GM23248 (cell line): ENCODE measurements around the gene CBFA2T3. TPM values are rescaled to one million over a fixed set of nuclear protein-coding genes. Genes with fewer than 3 reads are reported as not detected.

Experiments used
- DNase-seq: peaks from one replicate; pipeline ENCODE4 v3.0.0-alpha.2; 2015
- H2AFZ ChIP-seq: fragments of 200-600 bp; sonication (generic); 2 replicates; pipeline ENCODE4 v1.6.1; 2016; ENCODE audit warnings: antibody characterized with exemption
- H3F3A ChIP-seq: fragments of 200-600 bp; sonication (generic); 2 replicates; pipeline ENCODE4 v1.6.1; 2016; ENCODE audit warnings: mild to moderate bottlenecking, antibody characterized with exemption, mixed run types; ENCODE audit not compliant: insufficient read depth
- H3K27ac ChIP-seq: fragments of 200-600 bp; sonication (generic); 2 replicates; pipeline ENCODE4 v1.5.1; 2016; ENCODE audit warnings: mild to moderate bottlenecking
- H3K27me3 ChIP-seq: fragments of 200-600 bp; sonication (generic); replicated peaks from 2 replicates; pipeline ENCODE4 v1.6.1; 2016; ENCODE audit warnings: mild to moderate bottlenecking; ENCODE audit not compliant: insufficient read depth
- H3K36me3 ChIP-seq: fragments of 200-600 bp; sonication (generic); 2 replicates; pipeline ENCODE4 v1.6.1; 2016; ENCODE audit warnings: low read depth, mild to moderate bottlenecking
- H3K4me1 ChIP-seq: fragments of 200-600 bp; sonication (generic); 2 replicates; pipeline ENCODE4 v1.6.1; 2016; ENCODE audit warnings: mild to moderate bottlenecking; ENCODE audit not compliant: insufficient read depth
- H3K4me2 ChIP-seq: fragments of 200-600 bp; sonication (generic); one replicate; pipeline ENCODE4 v1.6.1; 2016; ENCODE audit warnings: mild to moderate bottlenecking; ENCODE audit not compliant: unreplicated experiment
- H3K4me3 ChIP-seq: fragments of 200-600 bp; sonication (generic); 2 replicates; pipeline ENCODE4 v1.5.1; 2016; ENCODE audit warnings: mild to moderate bottlenecking
- H3K79me2 ChIP-seq: fragments of 200-600 bp; sonication (generic); 2 replicates; pipeline ENCODE4 v1.6.1; 2016; ENCODE audit warnings: mild to moderate bottlenecking; ENCODE audit not compliant: insufficient read depth
- H3K9ac ChIP-seq: fragments of 200-600 bp; sonication (generic); 2 replicates; pipeline ENCODE4 v1.6.1; 2016; ENCODE audit warnings: mild to moderate bottlenecking
- H3K9me2 ChIP-seq: fragments of 200-600 bp; sonication (generic); 2 replicates; pipeline ENCODE4 v1.6.1; 2016; ENCODE audit warnings: mixed run types, mild to moderate bottlenecking, moderate library complexity; ENCODE audit not compliant: insufficient read depth
- H3K9me3 ChIP-seq: fragments of 200-600 bp; sonication (generic); one replicate; pipeline ENCODE4 v1.6.1; 2017; ENCODE audit warnings: low read depth
- H4K20me1 ChIP-seq: fragments of 200-600 bp; sonication (generic); 2 replicates; pipeline ENCODE4 v1.6.0; 2016; ENCODE audit not compliant: insufficient read depth
- EZH2 ChIP-seq: fragments of 200-600 bp; sonication (generic); IDR thresholded peaks from 2 replicates; pipeline ENCODE4 v1.6.1; 2018; ENCODE audit warnings: antibody characterized with exemption, mild to moderate bottlenecking; ENCODE audit not compliant: insufficient read depth, poor library complexity, severe bottlenecking
- EZH2phosphoT487 ChIP-seq: fragments of 200-600 bp; sonication (generic); IDR thresholded peaks from 2 replicates; pipeline ENCODE4 v1.6.1; 2018; ENCODE audit warnings: antibody characterized with exemption, moderate library complexity, mild to moderate bottlenecking, low read depth; ENCODE audit not compliant: insufficient read depth
- WGBS, 2 experiments: methylation state at CpG; one replicate each; pipeline ENCODE4 v1.1.6; 2015 to 2017; ENCODE audit warnings: low lambda C conversion rate in 2 of 2, low coverage in 1 of 2; ENCODE audit errors: missing lambda C conversion rate in 2 of 2; 5-methylcytosine and 5-hydroxymethylcytosine counted together
- in situ Hi-C: fragments of 300-500 bp; cut with MboI; formaldehyde crosslinking; loops from 2 replicates; pipeline ENCODE4 v1.15.0; 2020
- polyA plus RNA-seq: library from polyadenylated mRNA; unstranded; fragments of >200 nt; fragmentation: Nextera tagmentation; extraction: Ambion mirVana; gene quantifications from 2 replicates; pipeline ENCODE4 v1.2.1, GENCODE V29; 2016
- total RNA-seq: library from RNA; depleted of rRNA; stranded (reverse); fragments of >200 nt; shearing (Covaris generic); gene quantifications from 2 replicates; pipeline ENCODE4 v1.2.3, GENCODE V29; 2014

Gene CBFA2T3
- total and polyA plus RNA-seq, 2 experiments from 2014 or later, result not detected

GRCh38 chr16:88859381-88860091 is 117.5 kb downstream of the CBFA2T3 start:
- Histone ChIP-seq H2AFZ (no peak overlapping the region), H3K4me3 (no peak overlapping the region), H3K9me2 (no peaks in the 10 kb centered on the region), H4K20me1 (no peaks in the 10 kb centered on the region), H3K9ac (no peak overlapping the region), H3K79me2 (peaks cover 27% of the 10 kb centered on the region; the same call in 1 of the 2 replicates), H3K27ac (no peak overlapping the region), H3K9me3 (no peaks in the 10 kb centered on the region), H3K27me3 (no peaks in the 10 kb centered on the region), H3K36me3 (no peaks in the 10 kb centered on the region), H3K4me2 (no peak overlapping the region), H3K4me1 (peaks cover 8% of the 10 kb centered on the region; the same call in 1 of the 2 replicates), H3F3A (no peaks in the 10 kb centered on the region; the same call in 1 of the 2 replicates)
- DNase-seq, result no peak
- TF ChIP-seq EZH2phosphoT487 (no peak), EZH2 (no peak)
- WGBS, 2 experiments, result 83 to 88% methylated on average over 20 of the region's 20 CpGs
- in situ Hi-C loops, result no loop called here

DNA sequence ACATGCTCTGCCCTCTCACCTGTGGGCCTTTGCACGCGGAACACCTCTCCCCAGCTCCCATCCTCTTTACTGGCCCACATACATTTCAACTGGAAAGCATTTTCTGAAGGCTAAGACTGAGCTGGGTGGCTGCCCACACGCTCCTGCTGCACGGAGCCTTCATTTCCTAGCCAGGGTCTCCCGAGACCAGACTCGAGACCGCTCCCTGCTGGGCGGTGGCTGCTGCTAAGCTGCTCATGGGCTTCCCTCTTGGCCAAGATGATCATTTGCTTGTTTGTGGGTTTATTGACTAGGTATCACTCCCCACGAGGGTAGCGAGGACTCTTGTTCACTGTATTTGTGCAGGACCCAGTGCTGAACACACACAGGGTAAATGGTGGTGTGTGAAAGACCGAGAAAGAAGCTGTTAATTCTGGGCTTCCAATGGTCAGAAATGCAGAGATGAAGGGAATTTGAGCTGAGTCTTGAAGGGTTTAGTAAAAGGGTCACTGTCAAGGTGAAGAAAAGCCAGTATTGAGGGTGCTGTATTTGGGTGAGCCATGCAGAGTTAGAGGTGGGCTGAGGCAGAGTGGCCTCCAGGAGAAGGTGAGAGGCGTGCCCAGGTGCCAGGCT is 119.2 kb downstream of the CBFA2T3 start:
- in situ Hi-C loops, result no loop called here
- Histone ChIP-seq H3K27ac (no peak overlapping the region), H3K27me3 (no peaks in the 10 kb centered on the region), H3K4me3 (peak overlapping the region; percentile 92), H3K9me2 (no peaks in the 10 kb centered on the region), H3K4me2 (peak overlapping the region; percentile 91), H4K20me1 (no peaks in the 10 kb centered on the region), H3K79me2 (peaks cover 27% of the 10 kb centered on the region; the same call in 1 of the 2 replicates), H3K9ac (peak overlapping the region; percentile 79), H3K4me1 (peaks cover 8% of the 10 kb centered on the region; the same call in 1 of the 2 replicates), H3F3A (no peaks in the 10 kb centered on the region; the same call in 1 of the 2 replicates), H3K9me3 (no peaks in the 10 kb centered on the region), H3K36me3 (no peaks in the 10 kb centered on the region), H2AFZ (peak overlapping the region; percentile 89)
- DNase-seq, result peak; percentile 92
- 12 to 14% methylated on average over 12 of the region's 12 CpGs for WGBS, 2 experiments
- TF ChIP-seq EZH2 (no peak), EZH2phosphoT487 (no peak)

GRCh38 chr16:88856828-88857727 is 119.9 kb downstream of the CBFA2T3 start, which contains the start of the genes GALNS and TRAPPC2L:
Gene GALNS (minus strand): TSS chr16:88856947. CDS start chr16:88856877, 70 bp downstream.
Gene TRAPPC2L (plus strand): TSS chr16:88857127. CDS start chr16:88857151, 24 bp downstream.
- no peak for TF ChIP-seq EZH2phosphoT487
- TF ChIP-seq EZH2, result no peak
- H3K9me2 ChIP-seq, result no peaks in the 10 kb centered on the region
- DNase-seq, result peak; percentile 100
- peak within 1 kb of the TSS; percentile 92 for H3K4me3 ChIP-seq
- H3F3A ChIP-seq, result no peaks in the 10 kb centered on the region; the same call in 1 of the 2 replicates
- peaks cover 27% of the 10 kb centered on the region; the same call in 1 of the 2 replicates for H3K79me2 ChIP-seq
- peak within 1 kb of the TSS; percentile 79 for H3K9ac ChIP-seq
- no peaks in the 10 kb centered on the region for H4K20me1 ChIP-seq
- no peaks in the 10 kb centered on the region for H3K27me3 ChIP-seq
- H3K27ac ChIP-seq, result 0 out of 2 replicates have a peak within 1 kb of the TSS, but pooled peaks have one; percentile 6
- H2AFZ ChIP-seq, result peak within 1 kb of the TSS; percentile 89
- H3K4me2 ChIP-seq, result peak within 1 kb of the TSS; percentile 91
- WGBS, 2 experiments, result 1 to 2% methylated on average over 79 to 80 of the region's 87 CpGs
- H3K9me3 ChIP-seq, result no peaks in the 10 kb centered on the region
- peaks cover 8% of the 10 kb centered on the region; the same call in 1 of the 2 replicates for H3K4me1 ChIP-seq
- no peaks in the 10 kb centered on the region for H3K36me3 ChIP-seq
- in situ Hi-C loops, result no loop called here
